ENCODE results near the gene CDKL2. TPM values are rescaled to one million over a fixed set of nuclear protein-coding genes. Genes with fewer than 3 reads are reported as not detected.

CDKL2 gene
- total RNA-seq, 1 experiment from 2014 or later: 1.5 TPM

- H3K23me2 ChIP-seq (ENCODE audit: insufficient read length, low read depth, low read length, poor library complexity, severe bottlenecking): no peaks in the 10 kb centered on the region
- no peak overlapping the region for H3K14ac ChIP-seq (ENCODE audit: insufficient read depth, low read length)
- no peak overlapping the region for H3K9ac ChIP-seq (ENCODE audit: extremely low read depth, insufficient read length, low read length)
- no CpG with 5 or more reads among the region's 2 CpGs for WGBS (ENCODE audit: extremely low coverage, insufficient read length, low lambda C conversion rate)
- H3K27me3 ChIP-seq (ENCODE audit: insufficient read depth, low read length): no peaks in the 10 kb centered on the region
- no peak overlapping the region for H3K27ac ChIP-seq (ENCODE audit: insufficient read length, low read depth, low read length)
- no peaks in the 10 kb centered on the region for H3K4me1 Mint-ChIP-seq
- no peak overlapping the region for H3K4me2 ChIP-seq (ENCODE audit: insufficient read depth, insufficient read length, low read length)
- no peaks in the 10 kb centered on the region for H3K9me3 ChIP-seq (ENCODE audit: control insufficient read depth, low read depth, low read length)
- H3K23ac ChIP-seq (ENCODE audit: insufficient read length, low read depth, low read length): no peak overlapping the region
- no peak overlapping the region for H2BK15ac ChIP-seq (ENCODE audit: low read depth, low read length)
- no peak overlapping the region for H3K27ac Mint-ChIP-seq
- no peak overlapping the region for H3T11ph ChIP-seq (ENCODE audit: low read length)
- no peak overlapping the region for H2AK5ac ChIP-seq (ENCODE audit: insufficient read length, low read length)
- H3K56ac ChIP-seq (ENCODE audit: insufficient read length, low read depth, low read length): no peak overlapping the region
- H3K18ac ChIP-seq (ENCODE audit: insufficient read length, low read depth, low read length): no peak overlapping the region
- peaks cover 8 to 16% of the 10 kb centered on the region in 2 experiments; a peak in 3 of 5 replicates for H3K9me3 Mint-ChIP-seq
- no peak overlapping the region for H2BK12ac ChIP-seq (ENCODE audit: insufficient read length, low read depth, low read length)
- no peak overlapping the region for H4K8ac ChIP-seq (replicated peaks; ENCODE audit: insufficient read length, low read depth, low read length)
- TF ChIP-seq, protein P1, sequence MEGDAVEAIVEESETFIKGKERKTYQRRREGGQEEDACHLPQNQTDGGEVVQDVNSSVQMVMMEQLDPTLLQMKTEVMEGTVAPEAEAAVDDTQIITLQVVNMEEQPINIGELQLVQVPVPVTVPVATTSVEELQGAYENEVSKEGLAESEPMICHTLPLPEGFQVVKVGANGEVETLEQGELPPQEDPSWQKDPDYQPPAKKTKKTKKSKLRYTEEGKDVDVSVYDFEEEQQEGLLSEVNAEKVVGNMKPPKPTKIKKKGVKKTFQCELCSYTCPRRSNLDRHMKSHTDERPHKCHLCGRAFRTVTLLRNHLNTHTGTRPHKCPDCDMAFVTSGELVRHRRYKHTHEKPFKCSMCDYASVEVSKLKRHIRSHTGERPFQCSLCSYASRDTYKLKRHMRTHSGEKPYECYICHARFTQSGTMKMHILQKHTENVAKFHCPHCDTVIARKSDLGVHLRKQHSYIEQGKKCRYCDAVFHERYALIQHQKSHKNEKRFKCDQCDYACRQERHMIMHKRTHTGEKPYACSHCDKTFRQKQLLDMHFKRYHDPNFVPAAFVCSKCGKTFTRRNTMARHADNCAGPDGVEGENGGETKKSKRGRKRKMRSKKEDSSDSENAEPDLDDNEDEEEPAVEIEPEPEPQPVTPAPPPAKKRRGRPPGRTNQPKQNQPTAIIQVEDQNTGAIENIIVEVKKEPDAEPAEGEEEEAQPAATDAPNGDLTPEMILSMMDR (conservative IDR thresholded peaks at IDR 0.05): no peak
- no peaks in the 10 kb centered on the region for H3K79me1 ChIP-seq (ENCODE audit: insufficient read depth, low read depth, low read length, poor library complexity, severe bottlenecking)
- H2BK5ac ChIP-seq (ENCODE audit: insufficient read length, low read length): no peak overlapping the region
- H2AFZ ChIP-seq (ENCODE audit: low read length): no peak overlapping the region
- no peak overlapping the region for H2BK20ac ChIP-seq (ENCODE audit: low read depth, low read length, poor library complexity, severe bottlenecking)
- no peaks in the 10 kb centered on the region for H3K79me2 ChIP-seq (ENCODE audit: insufficient read depth, low read length)
- H4K20me1 ChIP-seq (ENCODE audit: control insufficient read depth, insufficient read depth, insufficient read length): no peaks in the 10 kb centered on the region
- DNase-seq: no peak
- no peak overlapping the region for H3K4me3 Mint-ChIP-seq
- H4K91ac ChIP-seq (ENCODE audit: insufficient read length, low read depth, low read length): no peak overlapping the region
- H3K4me1 ChIP-seq (ENCODE audit: insufficient read depth, low read length): no peaks in the 10 kb centered on the region
- no peak overlapping the region for H3K4ac ChIP-seq (ENCODE audit: low read depth, low read length)
- H3K27me3 Mint-ChIP-seq (ENCODE audit: low read depth): no peaks in the 10 kb centered on the region; the same call in none of the 2 replicates
- no peak overlapping the region for H2BK120ac ChIP-seq (ENCODE audit: low read depth, low read length, poor library complexity, severe bottlenecking)
- H4K5ac ChIP-seq (ENCODE audit: insufficient read length, low read depth, low read length): no peak overlapping the region
- peaks cover 0 to 12% (median 3%) of the 10 kb centered on the region in 3 experiments; a peak in 5 of 7 replicates for H3K36me3 Mint-ChIP-seq (ENCODE audit: insufficient read depth in 1 of 3, low read depth in 3 of 3)
Measured at GRCh38 chr4:75584067-75584466, 46.3 kb downstream of the CDKL2 start.

Data from H9 (cell line).